Activated naive CD8-positive, alpha-beta T cell (primary cell): ENCODE results near the gene PEX5.
A peak's percentile ranks its signal among the peaks of the same experiment; 100 is the strongest.

ENCODE experiments used
- H3K27ac Mint-ChIP-seq: one replicate; pipeline ENCODE4 v1.8.0; 2021; ENCODE audit warnings: mixed read lengths
- H3K27me3 Mint-ChIP-seq: one replicate; pipeline ENCODE4 v1.8.0; 2021; ENCODE audit warnings: mixed read lengths
- H3K36me3 Mint-ChIP-seq: one replicate; pipeline ENCODE4 v1.8.0; 2021; ENCODE audit warnings: mixed read lengths
- H3K4me1 Mint-ChIP-seq: one replicate; pipeline ENCODE4 v1.8.0; 2021; ENCODE audit warnings: low read depth, mixed read lengths
- H3K4me3 Mint-ChIP-seq: one replicate; pipeline ENCODE4 v1.8.0; 2021; ENCODE audit warnings: mild to moderate bottlenecking, mixed read lengths
- H3K9me3 Mint-ChIP-seq: one replicate; pipeline ENCODE4 v1.8.0; 2021; ENCODE audit warnings: low read depth, mixed read lengths

Gene PEX5

DNA sequence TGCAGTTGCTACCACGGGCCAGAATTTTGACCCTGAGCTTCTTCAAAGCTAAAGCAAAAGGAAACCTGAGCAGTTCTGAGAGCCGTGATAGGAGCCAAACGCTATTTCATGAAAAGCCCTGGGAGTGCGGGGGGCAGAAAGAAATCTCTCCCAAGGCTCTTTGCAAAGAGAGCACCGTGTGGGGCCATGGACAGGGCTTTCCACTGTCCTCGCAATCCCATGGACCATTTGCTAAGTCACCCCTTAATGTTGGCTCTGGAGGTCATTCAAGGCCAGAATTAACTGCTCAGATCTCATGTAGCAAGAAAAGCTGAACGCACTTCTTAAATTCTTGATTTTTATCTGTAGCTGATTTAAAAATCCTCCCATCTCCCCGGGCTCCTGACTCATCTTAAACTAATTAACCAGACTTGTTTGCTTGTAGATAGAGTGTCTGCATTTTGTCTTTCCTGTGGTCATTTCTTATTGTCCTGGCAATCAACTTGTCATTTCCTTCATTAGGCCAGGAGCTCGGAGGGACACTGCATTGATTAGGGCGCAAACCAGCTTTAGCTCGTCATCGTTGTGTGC, 34.5 kb upstream of the PEX5 start:
- H3K4me3 Mint-ChIP-seq = no peak overlapping the region
- no peaks in the 10 kb centered on the region for H3K27me3 Mint-ChIP-seq
- H3K36me3 Mint-ChIP-seq = peaks cover 2% of the 10 kb centered on the region
- H3K4me1 Mint-ChIP-seq = no peaks in the 10 kb centered on the region
- H3K9me3 Mint-ChIP-seq = no peaks in the 10 kb centered on the region
- H3K27ac Mint-ChIP-seq = no peak overlapping the region

DNA sequence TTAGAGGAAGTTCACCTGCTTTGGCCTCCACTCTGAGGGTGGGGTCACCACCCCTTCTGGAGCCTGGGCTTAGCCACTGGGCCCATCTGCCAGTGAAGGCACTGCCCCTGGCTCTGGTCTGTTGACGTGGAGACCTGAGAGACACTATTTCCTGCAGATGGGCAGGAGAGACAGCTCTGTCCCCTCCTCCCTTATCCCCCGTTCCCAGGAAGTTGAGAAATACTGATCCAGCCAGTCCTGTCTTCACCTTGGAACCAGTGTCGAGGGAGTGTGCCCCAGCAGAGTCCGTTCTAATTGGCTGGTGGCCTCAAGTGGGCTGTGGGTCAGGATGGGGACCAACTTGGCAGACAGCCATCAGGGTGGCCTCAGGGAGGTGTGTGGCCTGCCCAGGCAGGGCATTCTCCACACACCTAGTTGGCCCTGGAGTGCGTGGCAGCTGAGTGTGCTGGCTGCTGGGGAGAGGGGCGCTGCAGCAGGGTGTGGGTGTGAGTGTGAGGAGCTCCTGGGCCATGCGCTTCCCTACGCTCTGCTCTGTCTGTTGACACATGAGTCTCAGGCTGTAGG, 33.9 kb upstream of the PEX5 start:
- H3K27ac Mint-ChIP-seq = no peak overlapping the region
- no peaks in the 10 kb centered on the region for H3K27me3 Mint-ChIP-seq
- no peaks in the 10 kb centered on the region for H3K9me3 Mint-ChIP-seq
- H3K4me3 Mint-ChIP-seq = no peak overlapping the region
- peaks cover 2% of the 10 kb centered on the region for H3K4me1 Mint-ChIP-seq
- peaks cover 2% of the 10 kb centered on the region for H3K36me3 Mint-ChIP-seq

GRCh38 chr12:7156259-7157197, 33.0 kb upstream of the PEX5 start:
- Mint-ChIP-seq H3K36me3 (no peaks in the 10 kb centered on the region), H3K27ac (no peak overlapping the region), H3K9me3 (no peaks in the 10 kb centered on the region), H3K4me1 (peaks cover 4% of the 10 kb centered on the region), H3K27me3 (no peaks in the 10 kb centered on the region), H3K4me3 (no peak overlapping the region)

DNA sequence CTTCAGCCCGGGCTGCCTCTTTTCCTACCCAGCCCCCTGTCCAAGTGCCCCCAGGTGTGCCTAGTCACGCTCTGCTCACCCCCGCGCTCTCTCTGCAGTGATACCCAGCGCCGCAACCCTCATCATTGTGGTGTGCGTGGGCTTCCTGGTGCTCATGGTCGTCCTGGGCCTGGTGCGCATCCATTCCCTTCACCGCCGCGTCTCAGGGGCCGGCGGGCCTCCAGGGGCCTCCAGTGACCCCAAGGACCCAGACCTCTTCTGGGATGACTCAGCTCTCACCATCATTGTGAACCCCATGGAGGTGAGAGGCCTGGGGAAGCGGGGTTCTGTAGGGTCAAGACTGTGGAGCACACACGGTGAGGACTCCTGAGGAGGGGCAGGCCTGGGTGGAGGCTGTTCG, 32.1 kb upstream of the PEX5 start:
- Mint-ChIP-seq H3K36me3 (no peaks in the 10 kb centered on the region), H3K27ac (no peak overlapping the region), H3K4me1 (peaks cover 5% of the 10 kb centered on the region), H3K4me3 (no peak overlapping the region), H3K9me3 (no peaks in the 10 kb centered on the region), H3K27me3 (no peaks in the 10 kb centered on the region)

DNA sequence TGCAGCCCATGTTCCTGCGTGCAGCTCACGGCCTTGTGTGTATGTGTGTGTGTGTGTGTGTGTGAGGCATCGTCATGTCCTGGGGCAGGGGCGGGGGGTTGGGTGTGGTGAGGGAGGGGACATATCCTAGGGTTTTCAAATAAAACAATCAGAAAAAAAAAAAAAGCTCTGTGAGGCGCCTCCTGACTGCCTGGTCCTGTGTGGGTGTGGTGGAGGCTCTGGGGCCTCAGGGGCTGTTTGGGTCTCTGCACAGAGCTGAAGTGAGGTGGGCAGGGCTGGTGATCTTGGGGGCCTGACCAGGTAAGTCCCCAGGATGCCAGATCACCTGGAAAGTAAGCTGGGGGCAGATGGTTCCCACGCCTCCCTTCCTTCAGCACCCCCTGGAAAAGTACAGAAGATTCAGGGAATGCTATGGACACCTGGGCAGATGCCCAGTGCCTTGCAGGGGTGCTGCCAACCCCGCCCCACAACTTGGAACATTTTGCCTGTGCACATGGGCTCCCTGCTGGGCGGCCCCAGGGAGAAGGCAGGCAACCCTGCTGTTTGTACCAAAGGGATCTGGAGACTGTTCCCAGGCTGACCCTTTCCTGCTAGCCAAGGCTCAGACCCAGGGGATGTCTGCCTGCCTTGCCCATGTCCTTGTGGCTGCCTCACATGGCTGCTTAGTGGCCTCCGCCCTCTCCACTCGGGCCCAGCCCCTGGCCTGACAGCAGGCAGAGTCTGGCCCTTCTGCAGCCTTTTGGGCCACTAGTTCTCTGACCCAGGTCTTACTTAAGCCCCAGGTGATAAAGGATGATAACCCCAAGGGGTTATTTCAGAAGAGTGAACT, 30.5 kb upstream of the PEX5 start:
- H3K27me3 Mint-ChIP-seq = peaks cover 2% of the 10 kb centered on the region
- H3K4me1 Mint-ChIP-seq = peaks cover 13% of the 10 kb centered on the region
- no peaks in the 10 kb centered on the region for H3K36me3 Mint-ChIP-seq
- H3K4me3 Mint-ChIP-seq = no peak overlapping the region
- no peak overlapping the region for H3K27ac Mint-ChIP-seq
- no peaks in the 10 kb centered on the region for H3K9me3 Mint-ChIP-seq

GRCh38 chr12:7160183-7160582, 29.3 kb upstream of the PEX5 start:
- H3K36me3 Mint-ChIP-seq = no peaks in the 10 kb centered on the region
- H3K9me3 Mint-ChIP-seq = no peaks in the 10 kb centered on the region
- H3K4me3 Mint-ChIP-seq = no peak overlapping the region
- no peak overlapping the region for H3K27ac Mint-ChIP-seq
- peaks cover 13% of the 10 kb centered on the region for H3K4me1 Mint-ChIP-seq
- peaks cover 2% of the 10 kb centered on the region for H3K27me3 Mint-ChIP-seq

- Mint-ChIP-seq H3K4me1 (peaks cover 13% of the 10 kb centered on the region), H3K4me3 (no peak overlapping the region), H3K27ac (no peak overlapping the region), H3K27me3 (peaks cover 2% of the 10 kb centered on the region), H3K36me3 (no peaks in the 10 kb centered on the region), H3K9me3 (no peaks in the 10 kb centered on the region)
Measured at GRCh38 chr12:7161327-7161726, 28.2 kb upstream of the PEX5 start.

GRCh38 chr12:7161811-7162210, 27.7 kb upstream of the PEX5 start:
- peaks cover 13% of the 10 kb centered on the region for H3K4me1 Mint-ChIP-seq
- H3K27ac Mint-ChIP-seq = no peak overlapping the region
- H3K27me3 Mint-ChIP-seq = peaks cover 4% of the 10 kb centered on the region
- H3K36me3 Mint-ChIP-seq = no peaks in the 10 kb centered on the region
- no peaks in the 10 kb centered on the region for H3K9me3 Mint-ChIP-seq
- H3K4me3 Mint-ChIP-seq = no peak overlapping the region

- H3K9me3 Mint-ChIP-seq = no peaks in the 10 kb centered on the region
- H3K27ac Mint-ChIP-seq = no peak overlapping the region
- H3K4me1 Mint-ChIP-seq = peaks cover 13% of the 10 kb centered on the region
- H3K4me3 Mint-ChIP-seq = peak overlapping the region; percentile 54
- peaks cover 10% of the 10 kb centered on the region for H3K27me3 Mint-ChIP-seq
- no peaks in the 10 kb centered on the region for H3K36me3 Mint-ChIP-seq
Measured at GRCh38 chr12:7162691-7163114, 26.8 kb upstream of the PEX5 start.

- Mint-ChIP-seq H3K9me3 (peaks cover 11% of the 10 kb centered on the region), H3K4me3 (no peak overlapping the region), H3K4me1 (no peaks in the 10 kb centered on the region), H3K36me3 (peaks cover 7% of the 10 kb centered on the region), H3K27me3 (peaks cover 19% of the 10 kb centered on the region), H3K27ac (no peak overlapping the region)
Measured at GRCh38 chr12:7169951-7170350, 19.5 kb upstream of the PEX5 start.

GRCh38 chr12:7171854-7172253, 17.6 kb upstream of the PEX5 start:
- Mint-ChIP-seq H3K36me3 (peaks cover 7% of the 10 kb centered on the region), H3K9me3 (peaks cover 11% of the 10 kb centered on the region), H3K27me3 (peaks cover 22% of the 10 kb centered on the region), H3K4me3 (no peak overlapping the region), H3K27ac (no peak overlapping the region), H3K4me1 (no peaks in the 10 kb centered on the region)

DNA sequence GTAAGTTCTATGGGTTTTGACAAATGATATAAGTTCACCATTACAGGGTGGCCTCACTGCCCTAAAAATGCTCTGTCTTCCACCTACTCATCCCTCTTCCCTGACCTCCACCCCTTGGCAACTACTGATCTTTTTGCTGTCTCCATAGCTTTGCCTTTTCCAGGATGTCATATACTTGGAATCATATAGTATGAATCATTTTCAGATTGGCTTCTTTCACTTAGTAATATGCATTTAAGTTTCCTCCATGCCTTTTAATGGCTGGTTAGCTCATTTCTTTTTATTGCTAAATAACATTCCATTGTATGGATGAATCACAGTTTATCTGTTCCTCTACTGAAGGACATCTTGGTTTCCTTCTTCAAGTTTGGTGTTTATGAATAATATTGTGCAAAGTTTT, 14.0 kb upstream of the PEX5 start:
- peaks cover 24% of the 10 kb centered on the region for H3K27me3 Mint-ChIP-seq
- peaks cover 6% of the 10 kb centered on the region for H3K36me3 Mint-ChIP-seq
- no peak overlapping the region for H3K4me3 Mint-ChIP-seq
- no peak overlapping the region for H3K27ac Mint-ChIP-seq
- no peaks in the 10 kb centered on the region for H3K4me1 Mint-ChIP-seq
- peaks cover 9% of the 10 kb centered on the region for H3K9me3 Mint-ChIP-seq

DNA sequence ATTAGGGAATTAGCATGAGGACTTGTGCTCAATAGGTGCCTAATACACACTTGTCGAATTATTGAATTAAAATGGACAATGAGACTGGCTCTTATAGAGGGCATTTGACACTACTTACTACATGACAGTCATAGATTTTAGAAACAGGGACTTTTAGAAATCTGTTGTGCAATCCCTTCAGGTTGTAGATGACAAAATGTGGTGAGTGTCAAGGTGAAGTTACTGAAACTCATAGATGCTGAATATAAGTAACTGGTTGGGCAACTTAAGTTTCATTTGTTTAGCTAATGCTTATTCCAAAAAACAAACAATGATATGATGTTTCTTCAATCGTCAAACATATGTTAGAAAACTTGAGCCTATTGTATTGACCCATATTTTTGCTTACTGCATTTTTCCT, 12.9 kb upstream of the PEX5 start:
- Mint-ChIP-seq H3K9me3 (peaks cover 5% of the 10 kb centered on the region), H3K4me1 (no peaks in the 10 kb centered on the region), H3K36me3 (peaks cover 5% of the 10 kb centered on the region), H3K4me3 (no peak overlapping the region), H3K27ac (no peak overlapping the region), H3K27me3 (peaks cover 22% of the 10 kb centered on the region)

DNA sequence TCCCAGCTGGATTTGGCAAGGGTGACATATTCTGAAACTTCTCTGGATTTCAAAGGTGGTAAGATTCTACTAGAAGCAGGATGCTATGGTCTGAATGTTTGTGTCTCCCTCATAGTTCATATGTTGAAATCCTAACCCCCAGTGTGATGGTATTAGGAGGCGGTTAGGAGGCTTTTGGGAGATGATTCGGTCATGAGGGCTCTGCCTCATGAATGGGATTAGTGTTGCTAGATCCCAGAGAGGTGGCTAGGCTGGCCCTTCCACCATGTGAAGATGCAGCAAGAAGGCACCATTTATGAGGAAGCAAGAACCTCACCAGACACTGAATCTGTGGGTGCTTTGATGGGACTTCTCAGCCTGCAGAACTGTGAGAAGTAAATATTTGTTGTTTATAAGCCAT, 11.0 kb upstream of the PEX5 start:
- no peak overlapping the region for H3K4me3 Mint-ChIP-seq
- H3K27me3 Mint-ChIP-seq = peaks cover 20% of the 10 kb centered on the region
- H3K9me3 Mint-ChIP-seq = no peaks in the 10 kb centered on the region

GRCh38 chr12:7180685-7181084, 8.8 kb upstream of the PEX5 start:
- H3K4me1 Mint-ChIP-seq = no peaks in the 10 kb centered on the region
- no peak overlapping the region for H3K27ac Mint-ChIP-seq
- H3K4me3 Mint-ChIP-seq = no peak overlapping the region
- peaks cover 14% of the 10 kb centered on the region for H3K27me3 Mint-ChIP-seq
- peaks cover 3% of the 10 kb centered on the region for H3K36me3 Mint-ChIP-seq
- no peaks in the 10 kb centered on the region for H3K9me3 Mint-ChIP-seq

More for the DNA sequence above, 11.0 kb upstream of the PEX5 start:
- Mint-ChIP-seq H3K27ac (no peak overlapping the region), H3K4me1 (no peaks in the 10 kb centered on the region), H3K36me3 (peaks cover 3% of the 10 kb centered on the region)
